SK-N-SH treated with all-trans-retinoic acid at 6 μM for 48 hours (cell line): ENCODE measurements around the gene SPAST.

Source experiments
- ATAC-seq: fragments of 200-7000 bp; cut with Tn5 transposase; 3 replicates; pipeline ENCODE4 v1.9.1; 2020; ENCODE audit warnings: mild to moderate bottlenecking, moderate library complexity
- ARNTL ChIP-seq: fragments of 450-650 bp; formaldehyde crosslinking; IDR thresholded peaks from 2 replicates; pipeline ENCODE4 v1.5.0; 2020; ENCODE audit warnings: low read depth, mild to moderate bottlenecking, moderate library complexity, borderline replicate concordance
- BACH2 ChIP-seq: fragments of 250-450 bp; sonication (Bioruptor Pico); IDR thresholded peaks from 2 replicates; pipeline ENCODE4 v1.9.0; 2021; ENCODE audit warnings: mild to moderate bottlenecking, borderline replicate concordance
- CSDC2 ChIP-seq: fragments of 250-450 bp; sonication (Bioruptor Pico); IDR thresholded peaks from 2 replicates; pipeline ENCODE4 v1.5.0; 2020; ENCODE audit warnings: mild to moderate bottlenecking, moderate library complexity
- CSRNP3 ChIP-seq: fragments of 250-450 bp; sonication (Bioruptor Pico); IDR thresholded peaks from 2 replicates; pipeline ENCODE4 v1.5.1; 2021; ENCODE audit warnings: mild to moderate bottlenecking, moderate library complexity
- ESRRG ChIP-seq: fragments of 250-450 bp; sonication (Bioruptor Pico); IDR thresholded peaks from 2 replicates; pipeline ENCODE4 v1.6.1; 2021; ENCODE audit warnings: mild to moderate bottlenecking
- GLIS3 ChIP-seq: fragments of 250-450 bp; sonication (Bioruptor Pico); IDR thresholded peaks from 2 replicates; pipeline ENCODE4 v1.5.0; 2020; ENCODE audit warnings: mild to moderate bottlenecking, moderate library complexity
- ISL1 ChIP-seq: fragments of 250-450 bp; sonication (Bioruptor Pico); IDR thresholded peaks from 2 replicates; pipeline ENCODE4 v2.1.2; 2022; ENCODE audit warnings: mild to moderate bottlenecking, moderate library complexity
- OSR1 ChIP-seq: fragments of 250-450 bp; sonication (Bioruptor Pico); IDR thresholded peaks from 2 replicates; pipeline ENCODE4 v1.8.0; 2022; ENCODE audit warnings: moderate library complexity, mild to moderate bottlenecking, inconsistent platforms
- PATZ1 ChIP-seq: fragments of 250-450 bp; sonication (Bioruptor Pico); IDR thresholded peaks from 2 replicates; pipeline ENCODE4 v1.8.0; 2020; ENCODE audit warnings: mild to moderate bottlenecking, moderate library complexity, borderline replicate concordance
- POU6F1 ChIP-seq: fragments of 250-450 bp; sonication (Bioruptor Pico); IDR thresholded peaks from 2 replicates; pipeline ENCODE4 v1.8.0; 2021; ENCODE audit warnings: low read depth, mild to moderate bottlenecking, moderate library complexity, borderline replicate concordance
- PPARA ChIP-seq: fragments of 250-450 bp; sonication (Bioruptor Pico); IDR thresholded peaks from 2 replicates; pipeline ENCODE4 v1.5.0; 2020; ENCODE audit warnings: mild to moderate bottlenecking, borderline replicate concordance
- RARB ChIP-seq: fragments of 250-450 bp; sonication (Bioruptor Pico); IDR thresholded peaks from 2 replicates; pipeline ENCODE4 v1.8.0; 2021; ENCODE audit warnings: mild to moderate bottlenecking, moderate library complexity
- SNAI2 ChIP-seq: fragments of 250-450 bp; sonication (Bioruptor Pico); IDR thresholded peaks from 2 replicates; pipeline ENCODE4 v1.5.0; 2020; ENCODE audit warnings: mild to moderate bottlenecking, moderate library complexity
- TCF4 ChIP-seq: fragments of 250-450 bp; sonication (Bioruptor Pico); IDR thresholded peaks from 2 replicates; pipeline ENCODE4 v1.8.0; 2021; ENCODE audit warnings: mild to moderate bottlenecking, moderate library complexity, borderline replicate concordance
- TOX ChIP-seq: fragments of 250-450 bp; sonication (Bioruptor Pico); IDR thresholded peaks from 2 replicates; pipeline ENCODE4 v1.8.0; 2021; ENCODE audit warnings: mild to moderate bottlenecking, moderate library complexity, borderline replicate concordance
- TSHZ2 ChIP-seq: fragments of 250-450 bp; sonication (Bioruptor Pico); IDR thresholded peaks from 2 replicates; pipeline ENCODE4 v1.5.0; 2020; ENCODE audit warnings: mild to moderate bottlenecking, moderate library complexity
- ZFP3 ChIP-seq: fragments of 250-450 bp; sonication (Bioruptor Pico); IDR thresholded peaks from 2 replicates; pipeline ENCODE4 v1.5.0; 2020; ENCODE audit warnings: mild to moderate bottlenecking, moderate library complexity
- ZFP30 ChIP-seq: fragments of 450-650 bp; formaldehyde crosslinking; IDR thresholded peaks from 2 replicates; pipeline ENCODE4 v1.5.0; 2022; ENCODE audit warnings: mild to moderate bottlenecking, moderate library complexity
- ZNF565 ChIP-seq: fragments of 450-650 bp; formaldehyde crosslinking; conservative IDR thresholded peaks from 2 replicates; pipeline ENCODE4 v1.5.0; 2020; ENCODE audit warnings: low read depth, mild to moderate bottlenecking, moderate library complexity
- ZNF70 ChIP-seq: fragments of 450-650 bp; formaldehyde crosslinking; IDR thresholded peaks from 2 replicates; pipeline ENCODE4 v1.5.0; 2020; ENCODE audit warnings: mild to moderate bottlenecking, moderate library complexity
- ZNF8 ChIP-seq: fragments of 450-650 bp; formaldehyde crosslinking; IDR thresholded peaks from 2 replicates; pipeline ENCODE4 v1.5.0; 2020; ENCODE audit warnings: mild to moderate bottlenecking, moderate library complexity

The SPAST gene

GRCh38 chr2:32074134-32074506 is 10.8 kb downstream of the SPAST start:
- ATAC-seq = no peak
- TF ChIP-seq ZNF70 (CRISPR knock-in tag) = no peak
- TF ChIP-seq TCF4 (CRISPR knock-in tag) = no peak
- no peak for TF ChIP-seq CSDC2 (CRISPR knock-in tag)
- no peak for TF ChIP-seq ESRRG (CRISPR knock-in tag)
- no peak for TF ChIP-seq ISL1 (CRISPR knock-in tag)
- TF ChIP-seq RARB (CRISPR knock-in tag) = no peak
- TF ChIP-seq SNAI2 = no peak
- TF ChIP-seq CSRNP3 = no peak
- no peak for TF ChIP-seq ZNF8 (CRISPR knock-in tag)
- TF ChIP-seq GLIS3 (CRISPR knock-in tag) = no peak
- no peak for TF ChIP-seq BACH2
- no peak for TF ChIP-seq POU6F1
- TF ChIP-seq TSHZ2 = no peak
- no peak for TF ChIP-seq ARNTL
- no peak for TF ChIP-seq PATZ1 (CRISPR knock-in tag)
- TF ChIP-seq TOX (CRISPR knock-in tag) = no peak
- no peak for TF ChIP-seq OSR1 (CRISPR knock-in tag)
- no peak for TF ChIP-seq PPARA (CRISPR knock-in tag)
- TF ChIP-seq ZNF565 (CRISPR knock-in tag) = no peak
- no peak for TF ChIP-seq ZFP30 (CRISPR knock-in tag)

- TF ChIP-seq ZFP30 (CRISPR knock-in tag) (no peak), SNAI2 (no peak), TOX (CRISPR knock-in tag) (no peak), TSHZ2 (no peak), PATZ1 (CRISPR knock-in tag) (no peak), CSRNP3 (no peak), ARNTL (no peak), ZNF565 (CRISPR knock-in tag) (no peak), ZNF70 (CRISPR knock-in tag) (no peak), GLIS3 (CRISPR knock-in tag) (no peak), ISL1 (CRISPR knock-in tag) (no peak), ZFP3 (CRISPR knock-in tag) (no peak), ESRRG (CRISPR knock-in tag) (no peak)
- ATAC-seq = no peak
Observed at GRCh38 chr2:32095671-32096070, 32.3 kb downstream of the SPAST start.
